ENCODE measurements around the gene DIP2C.
"Not testable (repeated sequence)": the region's sequence is repeated elsewhere in the genome, so short reads cannot be mapped to it uniquely, and the experiment has no call there.

Gene DIP2C

DNA sequence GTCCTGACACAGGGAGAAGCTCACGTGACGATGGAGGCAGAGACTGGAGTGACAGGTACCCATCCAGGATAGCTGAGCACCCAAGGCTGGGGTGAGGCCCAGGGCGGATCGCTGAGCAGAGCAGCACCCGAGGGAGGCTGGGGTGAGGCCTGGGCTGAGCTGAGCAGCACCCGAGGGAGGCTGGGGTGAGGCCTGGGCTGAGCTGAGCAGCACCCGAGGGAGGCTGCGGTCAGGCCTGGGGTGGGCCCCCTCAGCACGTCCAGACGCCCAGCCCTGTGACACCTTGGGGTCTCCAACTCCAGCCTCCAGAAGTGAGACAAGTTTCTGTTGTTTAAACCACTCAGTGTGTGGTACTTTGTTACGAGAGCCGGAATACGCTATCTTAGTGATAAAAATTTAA, 318.0 kb downstream of the DIP2C start:
- DNase-seq (ENCODE audit: low spot score) = no peak

DNA sequence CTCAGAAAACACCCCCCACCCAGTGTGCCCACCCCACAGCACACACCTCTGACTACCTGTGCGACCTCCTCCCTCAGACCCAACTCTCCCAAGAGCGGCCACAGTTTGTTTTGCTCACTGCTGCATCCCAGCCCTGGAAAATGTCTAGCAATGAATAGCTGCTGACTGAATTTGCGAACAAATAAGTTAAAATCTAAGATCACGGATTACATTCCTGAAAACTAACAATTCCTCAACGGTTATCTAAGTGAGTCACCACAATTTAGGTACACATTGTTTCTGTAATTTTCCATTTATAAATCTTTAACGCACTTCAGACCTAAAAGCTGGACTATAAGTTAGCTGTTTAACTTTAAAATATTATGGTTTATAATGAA, 319.0 kb downstream of the DIP2C start:
- no peak for DNase-seq (ENCODE audit: low spot score)

DNA sequence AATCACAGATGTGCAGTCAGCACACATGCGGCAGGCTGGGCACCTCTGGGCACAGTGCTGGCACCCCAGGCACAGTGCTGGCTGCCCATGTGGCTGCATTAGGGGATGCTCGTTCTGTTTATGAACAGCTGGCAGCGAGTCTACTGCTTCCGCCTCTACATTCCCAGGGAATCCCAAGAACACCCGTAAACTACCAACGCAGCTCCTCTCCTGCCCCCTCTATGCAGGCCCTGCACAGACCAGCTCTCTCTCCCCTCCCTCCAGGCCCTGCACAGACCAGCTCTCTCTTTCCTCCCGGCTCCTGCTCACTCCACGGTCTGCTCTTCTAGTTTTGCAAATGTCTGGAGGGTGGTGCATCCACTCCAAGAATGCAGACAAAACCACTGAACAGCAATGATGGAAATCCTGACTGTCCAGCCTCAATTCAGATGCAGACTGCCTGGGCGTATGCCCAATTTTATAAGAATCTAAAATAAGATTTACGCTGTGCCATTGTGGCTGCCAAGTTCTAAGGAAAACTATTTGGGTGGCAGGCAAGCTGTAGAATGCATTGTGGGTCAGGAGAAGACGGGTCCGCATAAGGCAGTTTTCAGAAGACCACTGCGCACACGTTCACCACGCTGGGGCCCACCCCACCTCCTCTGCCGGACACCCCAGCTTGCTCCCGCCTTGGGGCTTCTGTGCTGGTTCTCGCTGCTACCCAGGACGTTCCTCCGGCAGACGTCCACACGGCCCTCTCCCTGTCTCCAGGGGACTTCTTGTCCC, 319.6 kb downstream of the DIP2C start:
- DNase-seq (ENCODE audit: low spot score) = no peak

DNA sequence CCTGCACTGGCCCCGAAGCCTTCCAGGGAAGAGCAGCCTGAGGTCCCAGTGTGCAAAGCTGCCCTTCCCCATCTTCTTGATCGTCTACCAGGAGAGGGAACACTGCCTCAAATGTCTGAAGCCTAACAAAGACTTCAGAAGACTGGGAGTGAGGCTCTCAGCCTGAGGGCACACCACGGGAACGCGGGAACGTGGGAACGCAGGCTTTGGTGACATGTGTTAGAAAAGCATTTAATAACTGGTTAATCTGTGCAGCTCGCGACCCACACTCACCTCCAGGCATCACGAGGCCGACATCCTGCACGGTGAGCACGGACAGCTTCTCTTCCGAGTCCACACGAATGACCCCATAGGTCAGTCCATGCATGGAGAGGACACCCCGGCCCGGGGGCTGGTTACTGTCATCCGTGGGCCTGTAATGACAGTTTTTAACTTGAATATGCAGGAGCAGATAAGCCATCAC, 320.2 kb downstream of the DIP2C start:
- DNase-seq (ENCODE audit: low spot score) = no peak

DNA sequence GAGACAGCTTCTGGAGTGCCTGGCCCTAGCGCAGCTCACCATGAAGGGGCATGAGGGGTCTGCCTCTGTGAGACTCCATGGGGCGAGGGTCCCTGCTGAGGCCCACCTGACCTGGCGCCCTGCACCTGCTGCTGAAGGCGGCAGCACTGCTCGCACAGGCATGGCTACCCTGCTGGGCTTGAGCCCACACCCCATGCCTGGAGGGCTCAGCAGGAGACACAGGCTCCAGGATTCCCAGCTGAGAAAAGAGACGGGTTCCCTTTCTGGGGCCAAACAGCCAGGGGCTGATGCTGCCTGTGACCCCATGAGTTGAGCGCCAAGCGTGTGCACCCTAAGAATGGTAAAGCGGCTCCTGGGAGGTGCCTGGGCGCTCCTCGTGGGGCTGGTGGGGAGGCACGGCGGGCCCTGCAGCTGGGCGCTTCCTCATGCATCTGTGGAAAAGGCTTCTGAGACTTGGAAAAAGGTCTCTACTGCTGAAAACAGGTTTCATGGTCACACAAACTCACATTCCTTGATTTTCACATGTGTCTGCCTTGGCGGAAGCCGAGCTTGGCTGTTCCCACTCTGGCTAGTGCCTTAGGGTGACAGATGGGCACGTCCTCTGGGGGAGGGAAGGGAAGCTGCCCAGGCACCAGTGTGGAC, 320.8 kb downstream of the DIP2C start:
- no peak for DNase-seq (ENCODE audit: low spot score)

DNA sequence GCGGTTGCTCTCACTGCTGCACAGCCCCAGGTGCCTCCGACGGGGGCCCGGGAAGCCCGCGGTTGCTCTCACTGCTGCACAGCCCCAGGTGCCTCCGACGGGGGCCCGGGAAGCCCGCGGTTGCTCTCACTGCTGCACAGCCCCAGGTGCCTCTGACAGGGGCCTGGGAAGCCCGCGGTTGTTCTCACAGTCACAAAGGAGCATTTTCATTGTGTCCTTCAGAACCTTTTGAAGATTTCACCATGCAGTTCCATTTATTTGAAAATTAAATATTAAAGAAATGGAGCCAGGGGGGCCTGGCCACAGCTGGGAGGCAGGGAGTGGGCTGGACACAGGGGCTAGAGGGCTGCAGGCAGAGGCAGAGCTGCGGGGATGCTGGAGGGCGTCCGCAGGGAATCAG, 321.4 kb downstream of the DIP2C start:
- not testable (repeated sequence) for DNase-seq (ENCODE audit: low spot score)

DNA sequence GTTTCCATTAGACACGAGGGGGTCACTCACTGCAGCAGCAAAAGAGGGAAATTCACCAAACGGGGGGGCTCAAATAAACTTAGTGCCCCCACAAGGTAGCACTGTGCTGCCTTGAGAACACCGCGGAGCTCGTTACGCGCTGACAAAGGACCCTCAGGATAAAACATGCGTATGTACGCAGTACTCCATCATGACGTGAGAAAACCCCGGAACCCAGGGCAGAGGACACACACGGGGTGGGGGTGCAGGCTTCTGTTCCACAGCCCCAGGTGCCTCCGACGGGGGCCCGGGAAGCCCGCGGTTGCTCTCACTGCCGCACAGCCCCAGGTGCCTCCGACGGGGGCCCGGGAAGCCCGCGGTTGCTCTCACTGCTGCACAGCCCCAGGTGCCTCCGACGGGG, 321.8 kb downstream of the DIP2C start:
- no peak for DNase-seq (ENCODE audit: low spot score)

DNA sequence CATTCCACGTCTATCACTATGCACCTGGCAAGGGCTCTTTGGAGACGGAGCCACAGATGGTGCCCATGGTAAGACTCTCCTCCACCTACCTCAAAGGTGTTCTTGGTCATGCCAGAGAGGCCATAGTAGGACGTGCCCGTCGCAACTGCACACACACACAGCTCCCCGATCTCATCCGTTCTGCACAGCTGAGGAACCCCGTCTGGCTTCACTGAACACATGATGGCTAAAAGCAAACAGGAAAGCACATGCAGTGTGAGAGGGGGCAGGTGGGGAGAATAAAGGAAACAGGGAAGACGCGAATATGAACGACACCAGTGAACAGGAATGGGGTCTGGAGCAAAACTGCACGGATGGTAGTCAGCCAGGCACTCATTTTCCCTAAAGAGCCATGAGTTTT, 323.3 kb downstream of the DIP2C start:
- no peak for DNase-seq (ENCODE audit: low spot score)

DNA sequence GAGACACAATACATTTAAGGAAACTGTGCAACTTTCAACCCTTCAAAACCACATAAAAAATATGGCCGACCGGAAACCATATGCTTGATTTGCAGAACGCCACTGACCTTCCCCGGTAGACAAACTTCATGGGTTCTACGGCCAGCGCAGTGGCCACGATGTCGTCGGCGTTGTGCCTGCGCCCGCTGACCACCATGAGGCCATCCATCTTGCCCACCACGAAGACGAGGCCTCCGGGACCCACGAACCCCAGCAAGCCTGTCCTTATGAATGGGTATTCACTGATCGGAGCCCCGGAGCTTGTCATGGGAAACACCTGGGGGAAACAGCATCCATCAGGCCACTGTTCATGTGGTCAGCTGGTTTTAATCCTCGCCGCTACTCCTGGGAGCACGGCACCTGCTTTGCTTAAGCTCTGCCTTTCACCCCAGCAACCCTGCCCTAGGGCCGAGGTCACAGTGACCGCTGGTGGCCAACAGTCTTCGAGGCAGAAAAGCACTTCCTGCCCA, 325.1 kb downstream of the DIP2C start:
- DNase-seq (ENCODE audit: low spot score) = no peak

DNA sequence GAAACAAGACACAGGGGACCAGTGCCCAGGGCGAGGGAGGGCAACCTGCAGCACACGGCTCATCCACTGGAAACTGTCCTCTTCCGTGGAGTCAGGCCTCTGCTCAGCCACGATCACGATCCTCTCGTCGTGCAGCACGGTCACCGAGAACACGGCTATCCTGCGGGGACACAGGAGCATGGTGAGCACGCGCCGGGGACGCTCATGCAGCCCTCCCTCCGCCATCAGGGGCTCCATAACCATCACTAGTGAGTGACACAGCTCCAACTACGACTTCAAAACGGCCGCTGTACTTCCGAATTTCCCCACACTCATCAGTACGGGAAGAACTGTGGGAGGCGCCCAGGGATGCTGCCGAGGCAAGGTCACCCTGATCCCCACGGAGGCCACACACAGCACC, 326.3 kb downstream of the DIP2C start:
- no peak for DNase-seq (ENCODE audit: low spot score)

DNA sequence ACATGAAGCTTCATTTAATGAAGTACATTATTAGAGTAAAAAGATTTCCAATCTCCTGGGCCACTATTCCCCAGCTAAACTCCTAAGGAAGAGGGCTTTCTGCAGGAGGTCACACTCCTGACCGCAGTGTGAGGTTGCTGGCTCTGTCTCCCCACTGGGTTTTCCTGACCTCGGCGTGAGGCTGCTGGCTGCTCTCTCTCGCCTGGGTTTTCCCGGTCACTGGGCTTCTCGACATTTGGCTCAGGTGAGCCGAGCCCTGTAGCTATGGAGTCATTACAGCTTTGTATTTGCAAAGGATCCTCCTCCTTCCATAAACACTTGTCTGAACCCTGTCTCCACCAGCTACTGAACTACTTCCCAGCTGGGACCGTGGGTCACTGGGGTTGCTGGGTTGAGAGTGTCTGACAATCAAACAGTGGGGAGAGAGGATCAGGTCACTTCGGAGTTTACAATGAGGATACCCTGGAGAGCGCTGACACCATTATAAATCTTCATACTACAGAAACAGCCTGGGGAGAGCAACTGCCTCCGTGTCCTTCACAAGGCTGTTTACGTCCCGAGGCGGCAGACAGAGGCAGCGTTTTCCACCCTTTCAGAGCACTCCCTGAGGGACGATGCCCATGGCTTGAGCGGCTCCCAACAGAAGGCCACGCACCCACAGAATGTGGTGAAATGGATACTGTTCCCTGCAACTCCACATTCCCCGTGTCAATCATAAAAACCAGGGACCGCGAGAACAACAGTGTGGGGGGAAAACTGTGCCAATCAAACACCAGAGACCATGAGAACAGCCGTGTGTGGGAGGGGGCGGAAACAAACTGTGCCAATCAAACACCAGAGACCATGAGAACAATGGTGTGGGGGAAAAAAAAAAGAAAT, 328.0 kb downstream of the DIP2C start:
- DNase-seq (ENCODE audit: low spot score) = no peak

DNA sequence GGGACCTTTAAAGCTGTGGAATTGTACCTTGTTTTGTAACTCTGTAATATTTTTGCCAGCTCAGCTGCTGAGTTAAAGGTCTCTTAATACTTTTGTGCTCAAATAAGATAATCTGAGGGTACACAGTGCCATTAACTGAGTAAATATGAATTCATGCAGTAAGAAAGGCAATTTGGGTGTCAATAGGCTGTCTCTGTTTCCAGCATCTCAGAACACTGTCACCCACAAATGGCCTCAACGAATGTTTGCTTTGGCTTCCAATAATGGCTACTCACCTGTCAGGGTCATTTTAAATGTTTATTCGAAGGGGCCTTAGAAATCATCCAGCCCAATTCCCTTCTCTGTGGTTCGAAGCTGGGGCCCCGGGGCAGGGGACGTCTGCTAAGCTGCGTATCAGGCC, 328.8 kb downstream of the DIP2C start:
- no peak for DNase-seq (ENCODE audit: low spot score)

DNA sequence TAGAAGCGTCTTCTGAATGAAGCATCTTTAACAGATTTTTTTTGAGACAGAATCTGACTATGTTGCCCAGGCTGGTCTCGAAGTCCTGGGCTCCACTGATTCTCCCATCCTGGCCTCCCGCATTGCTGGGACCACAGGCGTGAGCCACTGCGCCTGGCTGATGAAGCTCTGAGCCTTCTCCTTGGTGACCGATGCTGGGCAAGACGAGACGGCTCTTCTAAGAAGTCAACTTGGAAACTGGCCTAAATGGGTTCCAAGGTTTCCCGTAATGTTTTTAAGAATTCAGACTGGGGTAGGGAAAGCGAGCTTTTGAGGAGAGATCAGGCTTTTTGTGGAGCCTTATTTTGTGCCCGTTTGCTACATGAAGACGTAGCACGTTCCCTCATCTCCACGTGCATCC, 329.7 kb downstream of the DIP2C start:
- no peak for DNase-seq (ENCODE audit: low spot score)

DNA sequence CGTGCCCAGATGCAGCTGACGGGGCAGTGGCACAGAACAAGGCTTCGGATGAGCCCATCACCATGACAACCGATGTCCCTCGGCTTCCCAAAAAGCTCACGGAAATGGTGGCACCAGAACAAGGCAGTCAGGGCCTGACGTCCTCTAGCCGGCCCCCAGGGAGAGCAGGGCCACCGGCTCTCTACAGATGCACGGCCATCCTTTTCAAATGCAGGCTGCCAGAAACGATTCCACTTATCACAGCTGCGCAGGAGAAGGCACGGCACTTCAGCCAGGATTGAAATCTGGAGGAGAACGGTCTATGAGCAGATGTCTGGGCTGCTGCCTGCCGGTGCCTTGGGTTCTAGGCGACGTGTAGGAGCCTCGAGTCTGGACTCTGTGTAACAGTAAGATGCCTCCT, 330.4 kb downstream of the DIP2C start:
- no peak for DNase-seq (ENCODE audit: low spot score)

DNA sequence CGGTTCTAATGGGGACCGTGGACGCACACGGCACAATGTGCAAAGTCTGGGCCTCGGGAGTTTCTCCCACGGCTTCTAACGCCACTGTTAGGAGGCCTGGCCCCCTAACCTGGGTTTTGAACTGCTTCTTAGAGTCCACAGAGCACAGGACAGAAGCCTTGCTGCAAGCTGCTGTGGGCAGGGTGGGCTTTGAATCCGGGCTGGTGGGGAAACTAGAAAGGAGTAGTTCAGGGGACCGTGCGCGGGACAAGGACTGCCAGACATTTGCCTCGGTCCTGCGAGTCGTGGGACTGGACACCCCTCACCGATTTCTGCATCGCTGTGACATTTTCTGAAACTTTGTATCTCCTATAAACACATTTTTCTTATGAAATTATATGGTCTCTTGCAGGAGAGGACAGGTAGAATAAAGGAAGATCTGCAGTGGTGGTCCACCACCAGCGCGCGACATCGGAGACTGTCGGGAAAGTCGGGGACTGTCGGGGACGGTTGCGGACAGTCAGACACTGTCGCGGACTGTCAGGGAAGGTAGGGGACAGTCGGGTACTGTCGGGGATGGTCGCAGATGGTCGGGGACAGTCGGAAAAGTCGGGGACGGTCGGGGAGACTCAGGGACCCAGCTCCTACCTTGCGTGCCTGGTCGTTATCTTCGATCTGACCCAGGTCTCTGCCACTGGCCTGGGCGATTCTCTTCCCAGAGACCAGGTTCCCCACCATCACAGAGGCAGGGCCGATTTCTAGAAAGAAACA, 332.1 kb downstream of the DIP2C start:
- no peak for DNase-seq (ENCODE audit: low spot score)

DNA sequence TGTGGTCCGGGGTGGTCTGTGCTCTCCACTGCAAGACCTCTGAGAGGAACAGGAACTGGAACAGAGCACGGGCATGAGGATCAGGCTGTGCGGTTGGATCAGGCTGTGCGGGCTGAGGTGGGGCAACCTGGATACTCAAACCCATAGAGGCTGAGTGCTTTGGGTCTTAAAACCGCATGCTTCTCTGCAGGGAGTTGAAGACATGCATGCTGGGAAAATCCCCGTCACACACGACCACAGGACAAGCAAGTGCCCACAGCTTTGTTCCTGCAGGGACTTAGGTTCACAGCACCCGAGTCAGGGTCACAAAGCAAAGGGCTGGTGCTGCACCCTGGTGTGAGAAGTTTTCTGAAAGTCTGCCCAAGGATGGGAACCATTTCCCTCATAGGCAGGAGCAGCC, 333.0 kb downstream of the DIP2C start:
- no peak for DNase-seq (ENCODE audit: low spot score)

DNA sequence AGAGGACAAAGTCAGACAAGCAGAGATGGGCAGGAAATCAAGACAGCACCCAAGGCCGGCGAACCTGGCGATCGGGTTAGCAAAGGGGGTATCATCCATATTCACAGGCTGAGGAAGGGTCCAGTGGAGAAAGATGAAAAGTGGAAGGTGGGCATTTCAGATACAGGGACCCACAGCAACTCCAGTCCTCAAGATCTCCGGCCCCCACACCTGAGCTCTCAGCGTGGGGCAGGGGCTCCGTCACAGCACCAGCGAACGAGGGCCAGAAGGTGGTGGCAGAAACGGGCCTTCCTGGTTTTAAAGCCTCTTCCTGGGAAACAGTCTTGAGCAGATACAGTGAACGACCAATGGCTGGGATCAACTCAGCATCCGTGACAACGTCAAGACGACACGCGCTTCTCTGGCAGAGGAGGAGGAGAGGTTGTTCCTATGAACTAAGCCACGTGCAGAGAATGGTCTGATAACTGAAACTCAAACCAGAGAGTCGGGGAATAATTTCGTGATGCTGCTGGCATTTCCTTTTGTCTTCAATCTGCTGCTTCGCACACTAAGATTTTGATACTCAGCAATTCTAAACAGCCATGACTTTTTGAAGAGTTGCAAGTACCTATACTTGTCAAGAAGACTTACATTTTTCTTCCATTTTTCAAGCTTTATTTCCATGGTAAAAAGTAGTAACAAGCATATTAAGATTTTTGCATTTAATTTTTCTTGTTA, 334.4 kb downstream of the DIP2C start:
- DNase-seq (ENCODE audit: low spot score) = no peak

DNA sequence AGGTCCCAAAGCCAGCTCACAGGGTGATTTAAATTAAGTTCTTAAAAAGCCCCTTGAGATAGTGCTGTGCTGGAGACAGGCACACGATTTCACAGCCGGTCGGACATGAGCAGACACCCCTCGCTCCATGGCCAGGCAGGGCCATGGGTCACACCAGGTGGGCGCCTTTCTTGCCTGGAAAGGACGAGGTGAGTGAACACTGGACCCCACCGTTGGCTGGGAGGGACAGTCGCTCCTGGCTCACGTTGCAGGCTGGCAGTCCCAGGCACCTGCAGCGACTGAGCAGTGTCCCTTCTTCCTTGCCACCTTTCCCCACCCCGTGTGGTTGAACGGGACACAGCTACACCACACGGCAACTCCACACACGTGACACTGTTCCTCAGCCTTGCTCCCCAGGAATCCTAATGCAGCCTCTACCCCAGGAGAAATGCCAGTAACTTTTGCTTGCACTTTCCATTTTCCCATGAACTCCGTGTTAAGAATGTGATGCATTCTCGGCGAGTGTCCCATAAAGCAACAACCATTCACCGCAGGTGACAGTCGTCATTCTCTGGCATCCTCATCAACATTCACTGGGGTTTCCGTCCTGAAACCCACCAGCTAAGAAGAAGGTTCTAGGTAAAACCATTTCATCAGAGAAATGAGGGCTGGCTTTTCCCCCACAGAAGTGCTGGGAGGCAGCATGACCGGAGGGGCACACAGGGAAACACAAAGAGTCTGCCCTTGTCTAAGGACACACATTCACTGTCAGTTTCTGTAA, 336.8 kb downstream of the DIP2C start:
- DNase-seq (ENCODE audit: low spot score) = no peak

DNA sequence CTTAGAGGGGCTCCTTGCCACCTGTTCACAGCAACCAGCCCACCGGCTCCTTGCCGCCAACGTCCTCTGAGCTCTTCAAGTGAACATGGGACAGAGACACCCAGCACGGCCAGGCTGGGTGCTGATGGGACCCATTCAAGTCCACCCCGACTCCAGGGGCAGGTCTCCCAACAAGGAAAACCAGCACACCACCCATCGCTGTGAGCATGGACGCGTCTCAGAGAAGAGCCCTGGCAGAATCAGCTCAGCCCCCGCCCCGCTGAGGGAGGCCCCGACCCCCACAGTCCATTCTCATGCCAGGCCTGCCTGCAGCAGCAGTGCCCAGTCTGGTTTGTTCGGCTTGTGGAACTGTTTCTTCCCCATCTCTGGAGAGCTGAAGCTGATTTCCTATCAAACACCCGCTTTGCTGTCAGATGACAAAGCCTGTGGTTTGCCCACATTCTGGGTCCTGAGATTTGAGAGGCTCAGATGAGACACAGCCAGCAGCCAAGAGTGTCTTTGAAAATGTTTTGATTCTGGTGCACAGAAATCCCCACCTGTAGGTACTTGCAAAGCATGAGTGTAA, 337.6 kb downstream of the DIP2C start:
- no peak for DNase-seq (ENCODE audit: low spot score)

DNA sequence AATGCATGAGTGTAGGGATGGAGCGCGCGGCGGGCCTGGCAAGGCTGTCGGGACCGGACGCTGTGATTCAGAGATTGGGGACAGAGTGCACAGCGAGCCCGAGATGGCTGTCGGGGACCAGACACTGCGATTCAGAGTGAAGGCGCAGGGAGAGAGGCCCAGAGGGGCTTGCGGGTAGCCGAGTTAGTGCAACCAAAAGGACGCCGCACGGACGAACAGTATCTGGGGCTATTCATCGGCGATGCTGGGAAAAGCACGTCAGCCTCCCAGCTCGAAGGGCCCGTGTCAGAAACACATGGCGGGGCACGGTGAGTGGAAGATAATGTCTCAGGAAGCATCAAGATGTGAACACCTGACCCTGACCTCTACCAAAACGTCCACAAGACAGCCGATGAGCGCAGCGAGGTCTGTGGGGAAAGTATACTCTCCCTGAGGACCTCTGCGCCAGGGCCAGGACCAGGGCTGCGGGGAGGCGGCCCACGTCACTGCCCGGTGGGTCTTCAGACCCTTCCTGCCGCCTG, 338.4 kb downstream of the DIP2C start:
- no peak for DNase-seq (ENCODE audit: low spot score)
